CD14-positive monocyte (primary cell): ENCODE results near the gene RASIP1. TPM values are rescaled to one million over a fixed set of nuclear protein-coding genes. Genes with fewer than 3 reads are reported as not detected.

Experiments
- DNase-seq, 3 donors: peaks; one replicate each; pipeline ENCODE4 v3.0.0-alpha.2; 2011 to 2022
- H2AFZ ChIP-seq: 2 replicates; pipeline ENCODE4 v1.6.0; 2012; ENCODE audit warnings: mild to moderate bottlenecking, low read depth, low read length, inconsistent platforms; ENCODE audit not compliant: insufficient read depth, poor library complexity, severe bottlenecking
- H3K27ac ChIP-seq, 2 donors: 1 replicate in 1 of 2; 2 replicates in 1 of 2; pipeline ENCODE4 v1.5.1; 2012 to 2013; ENCODE audit warnings: low read length in 2 of 2, control low read depth in 1 of 2, inconsistent platforms in 1 of 2, low read depth in 1 of 2, mild to moderate bottlenecking in 1 of 2
- H3K27me3 ChIP-seq, 2 donors: one replicate each; pipeline versions ENCODE4 v1.6.0 to v1.6.1; 2011 to 2013; ENCODE audit warnings: low read length in 2 of 2; ENCODE audit not compliant: control insufficient read depth in 2 of 2, insufficient read depth in 2 of 2
- H3K36me3 ChIP-seq, 2 donors: replicated peaks in 1 of 2; 1 replicate in 1 of 2; 2 replicates in 1 of 2; pipeline versions ENCODE4 v1.5.1 to v1.6.1; 2012 to 2013; ENCODE audit warnings: low read length in 2 of 2, control low read depth in 1 of 2, inconsistent platforms in 1 of 2, mild to moderate bottlenecking in 1 of 2; ENCODE audit not compliant: insufficient read depth in 2 of 2, control insufficient read depth in 1 of 2
- H3K4me1 ChIP-seq, 2 donors: 1 replicate in 1 of 2; 2 replicates in 1 of 2; pipeline versions ENCODE4 v1.5.1 to v1.6.1; 2012 to 2013; ENCODE audit warnings: low read length in 2 of 2, control low read depth in 1 of 2, inconsistent platforms in 1 of 2, mild to moderate bottlenecking in 1 of 2, moderate library complexity in 1 of 2; ENCODE audit not compliant: insufficient read depth in 2 of 2, control insufficient read depth in 1 of 2
- H3K4me2 ChIP-seq: replicated peaks from 2 replicates; pipeline ENCODE3; 2012; ENCODE audit warnings: low read length, moderate library complexity, mild to moderate bottlenecking; ENCODE audit not compliant: poor library complexity, severe bottlenecking; ENCODE audit errors: extremely low read depth
- H3K4me3 ChIP-seq, 3 experiments: fragments of 200-600 bp in 1 of 3; sonication (generic) in 1 of 3; replicated peaks in 1 of 3; 1 replicate in 2 of 3; 2 replicates in 1 of 3; pipeline ENCODE4 v1.5.1; 2011 to 2013; ENCODE audit warnings: low read length in 3 of 3, mild to moderate bottlenecking in 3 of 3, control low read depth in 2 of 3, low read depth in 2 of 3, inconsistent platforms in 1 of 3, moderate library complexity in 1 of 3
- H3K79me2 ChIP-seq: 2 replicates; pipeline ENCODE4 v1.6.0; 2012; ENCODE audit warnings: mild to moderate bottlenecking, control low read depth, inconsistent platforms, low read length, moderate library complexity; ENCODE audit not compliant: insufficient read depth
- H3K9ac ChIP-seq: 2 replicates; pipeline ENCODE4 v1.6.0; 2017; ENCODE audit warnings: low read length, mild to moderate bottlenecking; ENCODE audit not compliant: insufficient read depth, poor library complexity, severe bottlenecking
- H3K9me3 ChIP-seq, 2 donors: replicated peaks in 1 of 2; 1 replicate in 1 of 2; 2 replicates in 1 of 2; pipeline versions ENCODE4 v1.5.1 to v1.6.1; 2012 to 2013; ENCODE audit warnings: low read length in 2 of 2, control low read depth in 1 of 2; ENCODE audit not compliant: control insufficient read depth in 1 of 2, insufficient read depth in 1 of 2
- H4K20me1 ChIP-seq: 2 replicates; pipeline ENCODE4 v1.6.0; 2012; ENCODE audit warnings: mild to moderate bottlenecking, low read length, control low read depth, moderate library complexity; ENCODE audit not compliant: insufficient read depth
- H3K27ac Mint-ChIP-seq, 7 donors: one replicate each; pipeline ENCODE4 v1.8.0; 2020; ENCODE audit warnings: mild to moderate bottlenecking in 7 of 7, mixed read lengths in 7 of 7, moderate library complexity in 6 of 7, inconsistent platforms in 2 of 7
- H3K27me3 Mint-ChIP-seq, 3 donors: one replicate each; pipeline ENCODE4 v1.8.0; 2021 to 2022; ENCODE audit warnings: low read depth in 3 of 3, mild to moderate bottlenecking in 3 of 3, mixed read lengths in 3 of 3, moderate library complexity in 3 of 3, inconsistent platforms in 1 of 3
- H3K36me3 Mint-ChIP-seq, 2 donors: one replicate each; pipeline ENCODE4 v1.8.0; 2020; ENCODE audit warnings: mixed read lengths in 2 of 2, inconsistent platforms in 1 of 2, mild to moderate bottlenecking in 1 of 2
- H3K4me1 Mint-ChIP-seq: one replicate; pipeline ENCODE4 v1.8.0; 2020; ENCODE audit warnings: mild to moderate bottlenecking, mixed read lengths
- H3K4me3 Mint-ChIP-seq, 2 donors: one replicate each; pipeline ENCODE4 v1.8.0; 2020; ENCODE audit warnings: mild to moderate bottlenecking in 2 of 2, mixed read lengths in 2 of 2, moderate library complexity in 1 of 2
- H3K9me3 Mint-ChIP-seq, 7 donors: one replicate each; pipeline ENCODE4 v1.8.0; 2020 to 2022; ENCODE audit warnings: mixed read lengths in 7 of 7, mild to moderate bottlenecking in 6 of 7, moderate library complexity in 6 of 7, inconsistent platforms in 2 of 7
- WGBS: methylation state at CpG from one replicate; pipeline ENCODE4 v1.1.5; 2013; ENCODE audit warnings: missing lambda C conversion rate; ENCODE audit not compliant: insufficient coverage; 5-methylcytosine and 5-hydroxymethylcytosine counted together
- intact Hi-C, 2 donors: fragments of 100-400 bp; cut with micrococcal nuclease; formaldehyde crosslinking; loops; one replicate each; pipeline versions ENCODE4 v1.15.0 to v1.15.1; 2023
- polyA plus RNA-seq, 3 donors: library from polyadenylated mRNA; depleted of rRNA in 1 of 3; unstranded in 2 of 3; stranded (reverse) in 1 of 3; fragments of 300-500 nt in 2 of 3; fragments of >200 nt in 1 of 3; fragmentation: Illumina TruSeq in 2 of 3; gene quantifications; 1 replicate in 2 of 3; 2 replicates in 1 of 3; pipeline ENCODE4 v1.2.3, GENCODE V29; 2012 to 2021
- TF ChIP-seq, protein P1 (sequence below): fragments of 200-600 bp; IDR thresholded peaks from one replicate; pipeline ENCODE4 v1.8.0; 2022; ENCODE audit warnings: antibody characterized with exemption, mild to moderate bottlenecking

The RASIP1 gene
- polyA plus RNA-seq, 3 donors, result 1.2 TPM; not detected in 2

DNA sequence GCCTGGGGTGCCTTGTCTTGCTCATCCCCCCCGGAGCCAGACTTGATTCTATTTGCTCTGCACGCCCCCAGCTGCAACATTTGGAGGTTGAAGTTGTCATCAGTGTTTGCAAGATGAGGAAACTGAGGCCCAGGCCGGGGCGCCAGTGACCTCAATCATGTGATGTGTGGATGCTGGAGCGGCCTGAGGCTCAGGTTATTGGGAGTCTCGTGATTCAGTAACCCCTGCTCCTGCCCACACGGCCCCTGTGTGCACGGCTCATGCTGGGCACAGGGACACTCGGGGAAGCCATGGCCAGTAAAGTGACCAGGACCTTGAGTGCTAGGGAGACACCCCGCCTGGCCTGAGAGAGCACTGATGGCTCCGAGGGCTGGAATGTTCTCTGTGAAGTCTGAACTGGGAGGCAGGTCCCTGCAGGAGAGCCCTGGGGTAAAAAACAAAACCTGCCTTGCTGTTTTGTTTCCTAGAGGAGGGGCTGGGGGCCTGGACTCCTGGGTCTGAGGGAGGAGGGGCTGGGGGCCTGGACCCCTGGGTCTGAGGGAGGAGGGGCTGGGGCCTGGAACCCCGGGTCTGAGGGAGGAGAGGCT, 16.8 kb upstream of the RASIP1 start:
- Mint-ChIP-seq H3K27me3 (peaks cover 39 to 58% (median 57%) of the 10 kb centered on the region in 3 donors), H3K9me3 (peaks cover 0 to 12% (median 6%) of the 10 kb centered on the region in 7 donors), H3K36me3 (peaks cover 0 to 3% of the 10 kb centered on the region in 2 donors), H3K4me1 (peaks cover 23% of the 10 kb centered on the region), H3K4me3 (no peak overlapping the region), H3K27ac (no peak overlapping the region)
- 92% methylated on average over 10 of the region's 12 CpGs for WGBS
- no peak overlapping the region for H3K9ac ChIP-seq
- no peaks in the 10 kb centered on the region for H3K79me2 ChIP-seq
- H3K27me3 ChIP-seq, result peaks cover 11 to 29% of the 10 kb centered on the region in 2 donors
- no peaks in the 10 kb centered on the region for H3K9me3 ChIP-seq
- no peak overlapping the region for H3K4me2 ChIP-seq
- H3K36me3 ChIP-seq, result no peaks in the 10 kb centered on the region
- TF ChIP-seq, protein P1, sequence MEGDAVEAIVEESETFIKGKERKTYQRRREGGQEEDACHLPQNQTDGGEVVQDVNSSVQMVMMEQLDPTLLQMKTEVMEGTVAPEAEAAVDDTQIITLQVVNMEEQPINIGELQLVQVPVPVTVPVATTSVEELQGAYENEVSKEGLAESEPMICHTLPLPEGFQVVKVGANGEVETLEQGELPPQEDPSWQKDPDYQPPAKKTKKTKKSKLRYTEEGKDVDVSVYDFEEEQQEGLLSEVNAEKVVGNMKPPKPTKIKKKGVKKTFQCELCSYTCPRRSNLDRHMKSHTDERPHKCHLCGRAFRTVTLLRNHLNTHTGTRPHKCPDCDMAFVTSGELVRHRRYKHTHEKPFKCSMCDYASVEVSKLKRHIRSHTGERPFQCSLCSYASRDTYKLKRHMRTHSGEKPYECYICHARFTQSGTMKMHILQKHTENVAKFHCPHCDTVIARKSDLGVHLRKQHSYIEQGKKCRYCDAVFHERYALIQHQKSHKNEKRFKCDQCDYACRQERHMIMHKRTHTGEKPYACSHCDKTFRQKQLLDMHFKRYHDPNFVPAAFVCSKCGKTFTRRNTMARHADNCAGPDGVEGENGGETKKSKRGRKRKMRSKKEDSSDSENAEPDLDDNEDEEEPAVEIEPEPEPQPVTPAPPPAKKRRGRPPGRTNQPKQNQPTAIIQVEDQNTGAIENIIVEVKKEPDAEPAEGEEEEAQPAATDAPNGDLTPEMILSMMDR, result no peak
- DNase-seq, result no peak
- intact Hi-C loops, result no loop called here
- peaks cover 14 to 26% of the 10 kb centered on the region in 2 donors for H3K4me1 ChIP-seq
- H3K4me3 ChIP-seq, result no peak overlapping the region
- H3K27ac ChIP-seq, result no peak overlapping the region
- no peaks in the 10 kb centered on the region for H4K20me1 ChIP-seq
- no peak overlapping the region for H2AFZ ChIP-seq

DNA sequence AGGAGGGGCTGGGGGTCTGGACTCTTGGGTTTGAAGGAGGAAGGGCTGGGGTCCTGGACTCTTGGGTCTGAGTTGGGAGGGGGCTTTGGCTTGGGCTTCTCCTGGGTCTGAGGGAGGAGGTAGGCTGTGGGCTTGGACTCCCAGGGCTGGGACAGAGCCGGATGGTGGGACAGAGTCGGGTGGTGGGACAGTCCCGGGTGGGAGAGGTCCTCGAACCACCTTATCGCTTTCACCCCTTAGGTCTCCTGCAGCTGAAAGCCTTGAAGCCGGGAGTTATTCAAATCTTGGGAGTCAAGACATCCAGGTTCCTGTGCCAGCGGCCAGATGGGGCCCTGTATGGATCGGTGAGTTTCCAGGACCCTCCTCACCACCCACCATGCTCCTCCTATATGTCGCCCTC, 16.3 kb upstream of the RASIP1 start:
- no peak overlapping the region for H3K4me3 ChIP-seq
- Mint-ChIP-seq H3K4me3 (no peak overlapping the region), H3K9me3 (peaks cover 0 to 14% (median 6%) of the 10 kb centered on the region in 7 donors), H3K27ac (no peak overlapping the region), H3K36me3 (peaks cover 0 to 3% of the 10 kb centered on the region in 2 donors), H3K27me3 (peaks cover 44 to 58% (median 57%) of the 10 kb centered on the region in 3 donors), H3K4me1 (peaks cover 25% of the 10 kb centered on the region)
- no peaks in the 10 kb centered on the region for H4K20me1 ChIP-seq
- no peak overlapping the region for H2AFZ ChIP-seq
- no peak overlapping the region for H3K27ac ChIP-seq
- intact Hi-C loops, result no loop called here
- no peaks in the 10 kb centered on the region for H3K79me2 ChIP-seq
- H3K4me2 ChIP-seq, result no peak overlapping the region
- H3K4me1 ChIP-seq, result peaks cover 16 to 28% of the 10 kb centered on the region in 2 donors
- no peaks in the 10 kb centered on the region for H3K9me3 ChIP-seq
- DNase-seq, result no peak
- H3K9ac ChIP-seq, result no peak overlapping the region
- TF ChIP-seq, protein P1, result no peak
- peaks cover 14 to 34% of the 10 kb centered on the region in 2 donors for H3K27me3 ChIP-seq
- 93% methylated on average over 7 of the region's 9 CpGs for WGBS
- H3K36me3 ChIP-seq, result no peaks in the 10 kb centered on the region
